Measurements from ENCODE around the gene CSNK1E.

The CSNK1E gene

GRCh38 chr22:38249803-38250642, 67.2 kb downstream of the CSNK1E start:
- no peaks in the 10 kb centered on the region for H3K36me3 ChIP-seq (ENCODE audit: insufficient read depth, low read length)
- H3K27me3 ChIP-seq (ENCODE audit: insufficient read depth, low read length): no peaks in the 10 kb centered on the region
- no peak overlapping the region for H2AFZ ChIP-seq (ENCODE audit: low read length, unreplicated experiment)
- no peak overlapping the region for H3K27ac ChIP-seq (ENCODE audit: low read depth, low read length)
- H3K79me2 ChIP-seq (ENCODE audit: control insufficient read depth, insufficient read depth, low read length, unreplicated experiment): peaks cover 13% of the 10 kb centered on the region
- H3K4me1 ChIP-seq (ENCODE audit: control insufficient read depth, insufficient read depth, low read length, unreplicated experiment): no peaks in the 10 kb centered on the region
- H3K4me3 ChIP-seq (ENCODE audit: low read depth, low read length): no peak overlapping the region

GRCh38 chr22:38249301-38249700, 67.9 kb downstream of the CSNK1E start:
- H3K36me3 ChIP-seq (ENCODE audit: insufficient read depth, low read length): no peaks in the 10 kb centered on the region
- H3K4me1 ChIP-seq (ENCODE audit: control insufficient read depth, insufficient read depth, low read length, unreplicated experiment): no peaks in the 10 kb centered on the region
- no peaks in the 10 kb centered on the region for H3K27me3 ChIP-seq (ENCODE audit: insufficient read depth, low read length)
- H3K27ac ChIP-seq (ENCODE audit: low read depth, low read length): no peak overlapping the region
- H2AFZ ChIP-seq (ENCODE audit: low read length, unreplicated experiment): no peak overlapping the region
- peaks cover 13% of the 10 kb centered on the region for H3K79me2 ChIP-seq (ENCODE audit: control insufficient read depth, insufficient read depth, low read length, unreplicated experiment)
- H3K4me3 ChIP-seq (ENCODE audit: low read depth, low read length): no peak overlapping the region

- H3K36me3 ChIP-seq (ENCODE audit: insufficient read depth, low read length): no peaks in the 10 kb centered on the region
- peaks cover 9% of the 10 kb centered on the region for H3K4me1 ChIP-seq (ENCODE audit: control insufficient read depth, insufficient read depth, low read length, unreplicated experiment)
- H3K27ac ChIP-seq (ENCODE audit: low read depth, low read length): no peak overlapping the region
- H3K27me3 ChIP-seq (ENCODE audit: insufficient read depth, low read length): no peaks in the 10 kb centered on the region
- no peak overlapping the region for H2AFZ ChIP-seq (ENCODE audit: low read length, unreplicated experiment)
- peaks cover 11% of the 10 kb centered on the region for H3K79me2 ChIP-seq (ENCODE audit: control insufficient read depth, insufficient read depth, low read length, unreplicated experiment)
- H3K4me3 ChIP-seq (ENCODE audit: low read depth, low read length): no peak overlapping the region
Measured at GRCh38 chr22:38248280-38248679, 69.0 kb downstream of the CSNK1E start.

GRCh38 chr22:38247713-38248112, 69.5 kb downstream of the CSNK1E start:
- no peak overlapping the region for H3K4me3 ChIP-seq (ENCODE audit: low read depth, low read length)
- H3K4me1 ChIP-seq (ENCODE audit: control insufficient read depth, insufficient read depth, low read length, unreplicated experiment): peaks cover 11% of the 10 kb centered on the region
- H2AFZ ChIP-seq (ENCODE audit: low read length, unreplicated experiment): no peak overlapping the region
- no peaks in the 10 kb centered on the region for H3K27me3 ChIP-seq (ENCODE audit: insufficient read depth, low read length)
- no peak overlapping the region for H3K27ac ChIP-seq (ENCODE audit: low read depth, low read length)
- H3K36me3 ChIP-seq (ENCODE audit: insufficient read depth, low read length): no peaks in the 10 kb centered on the region
- peaks cover 11% of the 10 kb centered on the region for H3K79me2 ChIP-seq (ENCODE audit: control insufficient read depth, insufficient read depth, low read length, unreplicated experiment)

GRCh38 chr22:38246692-38247091, 70.5 kb downstream of the CSNK1E start:
- Histone ChIP-seq H3K4me1 (ENCODE audit: control insufficient read depth, insufficient read depth, low read length, unreplicated experiment) (peaks cover 11% of the 10 kb centered on the region), H3K36me3 (ENCODE audit: insufficient read depth, low read length) (no peaks in the 10 kb centered on the region), H3K27ac (ENCODE audit: low read depth, low read length) (no peak overlapping the region), H3K27me3 (ENCODE audit: insufficient read depth, low read length) (no peaks in the 10 kb centered on the region), H3K79me2 (ENCODE audit: control insufficient read depth, insufficient read depth, low read length, unreplicated experiment) (peaks cover 6% of the 10 kb centered on the region), H3K4me3 (ENCODE audit: low read depth, low read length) (no peak overlapping the region), H2AFZ (ENCODE audit: low read length, unreplicated experiment) (no peak overlapping the region)

GRCh38 chr22:38246046-38246658, 71.1 kb downstream of the CSNK1E start:
- Histone ChIP-seq H3K4me1 (ENCODE audit: control insufficient read depth, insufficient read depth, low read length, unreplicated experiment) (peaks cover 13% of the 10 kb centered on the region), H2AFZ (ENCODE audit: low read length, unreplicated experiment) (no peak overlapping the region), H3K4me3 (ENCODE audit: low read depth, low read length) (no peak overlapping the region), H3K36me3 (ENCODE audit: insufficient read depth, low read length) (no peaks in the 10 kb centered on the region), H3K27me3 (ENCODE audit: insufficient read depth, low read length) (no peaks in the 10 kb centered on the region), H3K27ac (ENCODE audit: low read depth, low read length) (no peak overlapping the region), H3K79me2 (ENCODE audit: control insufficient read depth, insufficient read depth, low read length, unreplicated experiment) (peaks cover 4% of the 10 kb centered on the region)

GRCh38 chr22:38244106-38244505, 73.1 kb downstream of the CSNK1E start:
- Histone ChIP-seq H3K79me2 (ENCODE audit: control insufficient read depth, insufficient read depth, low read length, unreplicated experiment) (no peaks in the 10 kb centered on the region), H3K27ac (ENCODE audit: low read depth, low read length) (no peak overlapping the region), H3K36me3 (ENCODE audit: insufficient read depth, low read length) (no peaks in the 10 kb centered on the region), H3K4me3 (ENCODE audit: low read depth, low read length) (no peak overlapping the region), H2AFZ (ENCODE audit: low read length, unreplicated experiment) (no peak overlapping the region), H3K27me3 (ENCODE audit: insufficient read depth, low read length) (no peaks in the 10 kb centered on the region), H3K4me1 (ENCODE audit: control insufficient read depth, insufficient read depth, low read length, unreplicated experiment) (peaks cover 34% of the 10 kb centered on the region)

- H2AFZ ChIP-seq (ENCODE audit: low read length, unreplicated experiment): no peak overlapping the region
- peaks cover 42% of the 10 kb centered on the region for H3K4me1 ChIP-seq (ENCODE audit: control insufficient read depth, insufficient read depth, low read length, unreplicated experiment)
- H3K4me3 ChIP-seq (ENCODE audit: low read depth, low read length): no peak overlapping the region
- no peaks in the 10 kb centered on the region for H3K36me3 ChIP-seq (ENCODE audit: insufficient read depth, low read length)
- H3K27ac ChIP-seq (ENCODE audit: low read depth, low read length): no peak overlapping the region; the same call in 1 of the 2 replicates
- H3K27me3 ChIP-seq (ENCODE audit: insufficient read depth, low read length): no peaks in the 10 kb centered on the region
- no peaks in the 10 kb centered on the region for H3K79me2 ChIP-seq (ENCODE audit: control insufficient read depth, insufficient read depth, low read length, unreplicated experiment)
Measured at GRCh38 chr22:38243007-38243765, 74.0 kb downstream of the CSNK1E start.

GRCh38 chr22:38240734-38241252, 76.4 kb downstream of the CSNK1E start:
- no peaks in the 10 kb centered on the region for H3K36me3 ChIP-seq (ENCODE audit: insufficient read depth, low read length)
- H3K4me1 ChIP-seq (ENCODE audit: control insufficient read depth, insufficient read depth, low read length, unreplicated experiment): peaks cover 43% of the 10 kb centered on the region
- no peaks in the 10 kb centered on the region for H3K27me3 ChIP-seq (ENCODE audit: insufficient read depth, low read length)
- no peak overlapping the region for H2AFZ ChIP-seq (ENCODE audit: low read length, unreplicated experiment)
- no peak overlapping the region for H3K4me3 ChIP-seq (ENCODE audit: low read depth, low read length)
- no peaks in the 10 kb centered on the region for H3K79me2 ChIP-seq (ENCODE audit: control insufficient read depth, insufficient read depth, low read length, unreplicated experiment)
- peak overlapping the region; percentile 96 for H3K27ac ChIP-seq (ENCODE audit: low read depth, low read length)
